Glutamatergic neuron (in vitro differentiated cells): ENCODE results near the gene ZNF83. TPM values are rescaled to one million over a fixed set of nuclear protein-coding genes. Genes with fewer than 3 reads are reported as not detected.
"Not testable (repeated sequence)": the region's sequence is repeated elsewhere in the genome, so short reads cannot be mapped to it uniquely, and the experiment has no call there.

Source experiments
- DNase-seq: peaks from one replicate; pipeline ENCODE4 v3.0.0; 2022
- H3K27ac Mint-ChIP-seq: one replicate; pipeline ENCODE4 v1.8.0; 2020; ENCODE audit warnings: mild to moderate bottlenecking, mixed read lengths, inconsistent platforms; ENCODE audit not compliant: unreplicated experiment
- H3K27me3 Mint-ChIP-seq: one replicate; pipeline ENCODE4 v1.8.0; 2020; ENCODE audit warnings: mild to moderate bottlenecking, moderate library complexity, mixed read lengths, inconsistent platforms; ENCODE audit not compliant: unreplicated experiment
- H3K36me3 Mint-ChIP-seq: one replicate; pipeline ENCODE4 v1.8.0; 2020; ENCODE audit warnings: mild to moderate bottlenecking, mixed read lengths, inconsistent platforms; ENCODE audit not compliant: unreplicated experiment
- H3K4me1 Mint-ChIP-seq: one replicate; pipeline ENCODE4 v1.8.0; 2020; ENCODE audit warnings: mild to moderate bottlenecking, low read depth, mixed read lengths, inconsistent platforms; ENCODE audit not compliant: unreplicated experiment
- H3K4me3 Mint-ChIP-seq: one replicate; pipeline ENCODE4 v1.8.0; 2020; ENCODE audit warnings: mild to moderate bottlenecking, mixed read lengths, inconsistent platforms; ENCODE audit not compliant: unreplicated experiment
- H3K9me3 Mint-ChIP-seq: one replicate; pipeline ENCODE4 v1.8.0; 2020; ENCODE audit warnings: mild to moderate bottlenecking, moderate library complexity, mixed read lengths, inconsistent platforms; ENCODE audit not compliant: unreplicated experiment
- CTCF ChIP-seq: fragments of 200-600 bp; sonication (generic); IDR thresholded peaks from one replicate; pipeline ENCODE4 v1.5.0; 2021; ENCODE audit not compliant: partially characterized antibody, unreplicated experiment
- total RNA-seq: library from RNA; stranded (reverse); fragmentation: NEBNext Ultra II Directional; extraction: Animal tissue kit (Norgen Biotek cat#: 25700); gene quantifications from one replicate; pipeline ENCODE4 v1.2.1, GENCODE V29; 2021; ENCODE audit not compliant: unreplicated experiment

The ZNF83 gene
- total RNA-seq, 1 donor from 2014 or later: 62.3 TPM

- no peak for DNase-seq
- Mint-ChIP-seq H3K27ac (no peak overlapping the region), H3K4me3 (no peak overlapping the region), H3K9me3 (peaks cover 2% of the 10 kb centered on the region), H3K27me3 (peaks cover 2% of the 10 kb centered on the region), H3K4me1 (peaks cover 6% of the 10 kb centered on the region), H3K36me3 (peaks cover 5% of the 10 kb centered on the region)
- no peak for TF ChIP-seq CTCF
Measured at GRCh38 chr19:52602941-52603340, 35.2 kb downstream of the ZNF83 start.

DNA sequence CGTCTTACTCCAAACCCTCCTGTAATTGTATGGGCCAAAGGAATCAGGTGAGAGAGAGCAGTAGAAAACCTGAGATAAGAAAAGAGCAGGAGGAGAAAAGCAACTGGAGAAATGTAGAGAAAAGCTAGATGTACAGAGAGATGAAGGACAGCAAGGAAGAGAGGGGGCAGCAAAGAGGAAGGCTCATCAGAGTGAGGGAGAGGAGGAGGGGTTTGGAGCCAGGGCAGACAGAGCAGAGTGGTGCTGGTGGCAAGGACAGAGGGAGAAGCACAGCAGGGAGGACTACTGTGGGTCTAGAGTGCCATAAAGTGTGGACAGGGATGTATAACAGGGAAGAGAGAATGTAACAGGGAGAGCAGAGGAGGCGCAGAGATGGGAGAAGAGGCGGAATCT, 36.2 kb downstream of the ZNF83 start:
- H3K27me3 Mint-ChIP-seq, H3K9me3 Mint-ChIP-seq, H3K4me1 Mint-ChIP-seq, DNase-seq: not testable (repeated sequence)
- peak overlapping the region; percentile 93 for H3K4me3 Mint-ChIP-seq
- H3K27ac Mint-ChIP-seq: peak overlapping the region; percentile 76
- H3K36me3 Mint-ChIP-seq: peaks cover 13% of the 10 kb centered on the region

GRCh38 chr19:52601025-52601973, 36.9 kb downstream of the ZNF83 start:
- peaks cover 8% of the 10 kb centered on the region for H3K9me3 Mint-ChIP-seq
- peak overlapping the region; percentile 76 for H3K27ac Mint-ChIP-seq
- H3K4me3 Mint-ChIP-seq: peak overlapping the region; percentile 93
- TF ChIP-seq CTCF: peak; percentile 68
- H3K27me3 Mint-ChIP-seq: peaks cover 2% of the 10 kb centered on the region
- peaks cover 20% of the 10 kb centered on the region for H3K36me3 Mint-ChIP-seq
- peaks cover 6% of the 10 kb centered on the region for H3K4me1 Mint-ChIP-seq
- DNase-seq: peak; percentile 98

GRCh38 chr19:52600639-52601024, 37.5 kb downstream of the ZNF83 start:
- H3K27me3 Mint-ChIP-seq: peaks cover 2% of the 10 kb centered on the region
- DNase-seq: peak; percentile 51
- TF ChIP-seq CTCF: no peak
- peaks cover 24% of the 10 kb centered on the region for H3K36me3 Mint-ChIP-seq
- H3K4me3 Mint-ChIP-seq: peak overlapping the region; percentile 93
- H3K27ac Mint-ChIP-seq: no peak overlapping the region
- H3K4me1 Mint-ChIP-seq: peaks cover 6% of the 10 kb centered on the region
- H3K9me3 Mint-ChIP-seq: peaks cover 7% of the 10 kb centered on the region

DNA sequence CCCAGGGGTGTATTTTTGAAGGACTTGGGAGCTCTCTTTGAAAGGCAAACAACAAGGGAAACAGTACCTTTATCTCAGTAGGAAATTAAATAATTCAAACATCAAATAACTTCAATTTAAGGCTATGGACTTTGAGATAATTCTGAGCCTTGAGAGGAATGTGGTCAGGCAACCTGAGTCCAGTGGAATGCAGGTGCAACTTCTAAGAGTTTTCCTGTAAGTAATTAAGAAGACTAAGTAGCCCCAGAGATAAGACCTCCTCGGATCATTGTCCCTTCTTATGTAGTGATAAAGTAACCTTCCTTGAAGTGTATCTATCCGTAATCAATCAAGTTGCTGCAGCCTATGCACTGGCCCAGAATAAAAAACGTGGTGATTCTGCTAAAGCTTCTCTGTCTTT, 38.9 kb downstream of the ZNF83 start:
- Mint-ChIP-seq H3K27me3 (peaks cover 2% of the 10 kb centered on the region), H3K4me1 (peaks cover 6% of the 10 kb centered on the region), H3K27ac (no peak overlapping the region), H3K36me3 (peaks cover 25% of the 10 kb centered on the region), H3K4me3 (no peak overlapping the region), H3K9me3 (peaks cover 7% of the 10 kb centered on the region)
- no peak for TF ChIP-seq CTCF
- no peak for DNase-seq

- H3K9me3 Mint-ChIP-seq, H3K27me3 Mint-ChIP-seq, DNase-seq, H3K4me3 Mint-ChIP-seq, H3K27ac Mint-ChIP-seq, H3K4me1 Mint-ChIP-seq: not testable (repeated sequence)
- H3K36me3 Mint-ChIP-seq: peaks cover 25% of the 10 kb centered on the region
Measured at GRCh38 chr19:52593441-52593840, 44.7 kb downstream of the ZNF83 start.
